GM18907 (cell line): ENCODE data around the gene ADCK1.
"Not testable (repeated sequence)": the region's sequence is repeated elsewhere in the genome, so short reads cannot be mapped to it uniquely, and the experiment has no call there.

Experiments used
- ATAC-seq: cut with Tn5 transposase; IDR thresholded peaks from one replicate; pipeline ENCODE4 v1.9.1; 2021; ENCODE audit warnings: mild to moderate bottlenecking, moderate library complexity; ENCODE audit not compliant: unreplicated experiment

Gene ADCK1

DNA sequence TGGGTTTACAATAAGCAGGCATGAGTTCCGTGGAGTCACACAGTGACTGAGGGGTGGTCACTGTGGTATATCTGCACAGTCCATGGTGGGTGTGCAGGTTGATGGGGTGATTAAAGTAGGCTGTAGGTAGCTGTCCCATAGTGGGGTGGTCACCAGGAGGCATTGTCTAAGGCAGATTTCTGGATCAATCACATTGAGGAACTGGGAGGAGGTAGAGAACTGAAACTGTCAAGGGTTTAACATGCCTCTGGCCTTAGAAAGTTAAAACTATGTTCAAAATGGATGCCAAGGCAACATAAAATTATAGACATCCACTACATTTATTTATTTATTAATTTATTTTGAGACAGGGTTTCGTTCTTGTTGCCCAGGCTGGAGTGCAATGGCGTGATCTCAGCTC, 8.3 kb downstream of the ADCK1 start:
- no peak for ATAC-seq

DNA sequence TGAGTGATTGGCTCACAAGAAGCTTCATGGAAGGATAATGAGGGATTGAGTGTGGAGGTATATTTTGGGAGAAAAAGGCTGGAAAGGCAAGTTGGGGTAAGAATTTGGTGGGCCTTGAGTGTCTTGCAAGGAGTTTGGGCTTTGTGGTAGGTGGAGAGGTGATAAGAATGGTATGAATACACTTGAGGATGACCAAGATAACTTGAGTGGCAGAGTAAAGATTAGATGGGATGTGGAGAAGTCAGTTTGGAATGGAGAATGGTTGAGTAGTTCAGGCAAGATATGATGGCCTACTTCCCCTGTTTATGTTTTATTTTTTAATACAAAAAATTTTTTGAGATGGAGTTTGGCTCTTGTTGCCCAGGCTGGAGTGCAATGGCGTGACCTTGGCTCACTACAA, 9.1 kb downstream of the ADCK1 start:
- ATAC-seq, result no peak

DNA sequence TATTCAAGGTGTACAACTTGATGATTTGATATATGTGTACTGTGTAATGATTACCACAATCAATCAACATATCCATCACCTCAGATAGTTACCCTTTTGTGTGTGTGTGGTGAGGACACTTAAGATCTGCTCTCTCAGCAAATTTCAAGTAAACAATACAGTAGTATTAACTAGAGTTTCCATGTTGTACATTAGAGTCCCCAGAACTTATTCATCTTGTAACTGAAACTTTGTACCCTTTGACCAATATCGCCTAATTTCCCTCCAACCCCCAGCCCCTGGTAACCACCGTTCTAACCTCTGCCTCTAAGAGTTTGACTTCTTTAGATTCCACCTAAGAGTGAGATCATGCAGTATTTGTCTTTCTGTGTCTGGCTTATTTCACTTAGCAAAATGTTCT, 12.1 kb downstream of the ADCK1 start:
- peak; percentile 89 for ATAC-seq

DNA sequence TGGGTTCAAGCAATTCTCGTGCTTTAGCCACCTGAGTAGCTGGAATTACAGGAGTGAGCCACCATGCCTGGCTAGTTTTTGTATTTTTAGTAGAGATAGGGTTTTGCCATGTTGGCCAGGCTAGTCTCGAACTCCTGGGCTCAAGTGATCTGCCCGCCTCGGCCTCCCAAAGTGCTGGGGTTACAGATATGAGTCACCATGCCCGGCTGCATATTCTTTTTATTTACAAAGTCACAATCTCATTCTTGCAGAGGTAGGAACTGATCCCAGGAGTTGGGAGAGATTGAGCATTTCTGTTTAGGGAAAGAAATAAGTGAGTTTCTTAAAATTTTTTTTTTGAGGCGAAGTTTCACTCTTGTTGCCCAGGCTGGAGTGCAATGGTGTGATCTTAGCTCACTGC, 12.8 kb downstream of the ADCK1 start:
- ATAC-seq, result not testable (repeated sequence)

DNA sequence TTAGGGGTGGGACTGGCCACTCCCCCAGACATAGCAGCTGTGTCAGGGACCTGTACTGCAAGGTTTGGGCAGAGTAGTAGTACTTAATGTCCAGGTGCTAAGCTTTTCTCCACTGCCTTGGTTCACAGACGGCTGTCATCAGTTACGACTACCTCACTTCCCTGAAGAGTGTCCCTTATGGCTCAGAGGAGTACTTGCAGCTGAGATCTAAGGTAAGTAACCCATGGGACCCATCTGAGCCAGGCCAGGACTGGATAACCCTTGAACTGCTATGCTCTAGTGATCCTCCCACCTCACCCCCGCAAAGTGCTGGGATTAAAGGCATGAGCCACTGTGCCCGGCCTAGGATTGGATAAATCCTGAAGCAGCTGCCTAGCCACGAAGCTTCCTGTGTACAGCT, 22.4 kb downstream of the ADCK1 start:
- ATAC-seq, result no peak

DNA sequence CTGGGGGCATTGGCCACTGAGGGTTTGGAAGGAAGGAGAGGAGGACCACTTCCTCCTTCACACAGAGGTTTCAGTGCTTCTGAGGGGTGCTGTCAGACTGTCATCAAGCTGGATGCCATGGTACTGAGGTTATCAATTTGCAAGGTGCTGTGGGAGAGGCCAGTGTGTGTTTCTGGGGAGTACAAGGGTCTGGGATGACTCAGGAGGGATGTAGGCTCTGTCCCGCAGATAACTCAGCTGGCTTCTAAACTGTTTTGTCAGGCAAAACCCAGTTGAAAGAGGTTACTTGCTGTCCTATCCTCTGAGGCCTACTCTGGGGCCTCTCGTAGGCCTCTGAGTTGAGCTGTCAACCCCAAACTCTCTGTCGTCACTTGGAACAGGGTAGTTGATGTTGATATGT, 22.8 kb downstream of the ADCK1 start:
- ATAC-seq, result no peak

DNA sequence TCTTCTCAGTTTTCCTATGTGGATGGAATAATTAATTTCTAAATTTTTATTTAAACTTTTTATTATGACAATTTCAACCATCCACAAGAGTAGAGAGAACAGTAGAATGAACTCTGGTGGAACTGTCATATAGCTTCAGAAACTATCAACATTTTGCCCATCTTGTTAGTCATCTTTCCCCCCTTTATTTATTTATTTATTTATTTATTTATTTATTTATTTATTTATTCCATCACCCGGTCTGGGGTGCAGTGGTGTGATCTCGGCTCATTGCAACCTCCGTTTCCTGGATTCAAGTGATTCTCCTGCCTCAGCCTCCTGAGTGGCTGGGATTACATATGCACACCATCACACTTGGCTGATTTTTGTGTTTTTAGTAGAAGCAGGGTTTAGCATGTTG, 23.5 kb downstream of the ADCK1 start:
- no peak for ATAC-seq

DNA sequence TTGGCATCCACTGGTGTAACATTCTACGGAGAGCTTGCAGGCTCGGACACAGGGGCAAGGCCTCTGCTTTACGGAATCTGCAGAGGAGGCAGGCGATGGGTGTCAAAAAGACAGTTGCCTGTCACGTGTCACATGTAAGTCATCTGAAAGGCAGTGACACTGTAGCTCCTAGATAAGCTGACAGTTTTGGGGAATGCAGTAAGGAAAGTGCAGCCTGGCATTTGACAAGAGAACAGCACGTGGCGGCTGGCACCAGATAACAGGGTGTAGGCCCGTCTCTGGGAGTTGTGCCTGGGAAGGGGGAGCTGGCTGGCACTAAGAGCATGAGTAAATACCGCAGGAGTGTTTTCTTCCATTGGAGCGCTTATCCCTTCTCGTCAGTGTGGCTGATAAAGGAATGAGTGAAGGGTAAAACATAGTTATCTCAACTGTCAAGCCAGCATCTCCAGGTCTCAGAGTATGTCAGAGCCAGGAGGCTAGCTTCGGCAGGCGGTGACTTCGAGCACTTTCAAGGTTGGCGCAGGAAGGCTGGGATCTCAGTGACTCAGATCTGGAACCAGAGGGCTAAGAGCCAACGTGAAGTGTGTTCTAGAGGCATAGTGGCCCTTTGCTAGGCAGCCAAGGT, 26.1 kb downstream of the ADCK1 start:
- no peak for ATAC-seq

DNA sequence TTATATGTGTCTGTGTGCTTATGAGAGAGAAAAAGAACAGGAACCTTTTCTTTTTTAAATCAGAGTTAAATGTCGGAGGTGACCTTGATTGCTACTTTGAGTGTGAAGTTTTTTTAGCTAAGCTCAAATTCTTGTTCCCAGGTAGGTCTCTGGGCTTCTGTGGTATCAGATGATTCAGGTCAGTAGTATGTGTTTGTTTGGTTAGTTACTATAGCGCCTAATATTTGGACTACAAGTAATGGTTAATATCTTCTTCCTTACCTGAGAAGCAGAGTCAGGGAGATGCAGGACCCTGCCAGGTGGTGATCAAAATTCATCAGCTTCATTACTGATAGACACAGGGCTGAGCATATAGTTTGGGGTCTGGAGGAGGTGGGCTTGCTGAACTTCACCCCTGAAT, 30.8 kb downstream of the ADCK1 start:
- ATAC-seq, result no peak

DNA sequence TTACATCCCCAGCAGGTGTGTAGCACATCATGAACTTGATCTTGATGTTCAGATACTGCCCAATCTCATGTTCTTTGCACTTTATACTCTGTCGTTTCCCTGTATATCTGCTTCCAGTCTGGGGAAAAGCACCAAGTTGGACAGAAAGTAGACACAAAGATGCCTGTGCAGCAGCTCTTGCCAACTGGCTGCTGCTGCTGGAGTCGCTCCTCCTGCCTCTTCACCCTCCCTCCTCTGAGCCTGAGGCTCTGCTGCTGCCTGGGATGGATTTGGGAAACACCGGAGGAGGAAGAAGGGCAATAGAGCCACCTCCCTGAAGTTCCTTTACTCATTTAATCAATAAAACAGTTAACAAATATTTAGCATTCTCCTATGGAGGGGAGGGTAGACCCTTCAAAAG, 32.4 kb downstream of the ADCK1 start:
- ATAC-seq, result no peak

DNA sequence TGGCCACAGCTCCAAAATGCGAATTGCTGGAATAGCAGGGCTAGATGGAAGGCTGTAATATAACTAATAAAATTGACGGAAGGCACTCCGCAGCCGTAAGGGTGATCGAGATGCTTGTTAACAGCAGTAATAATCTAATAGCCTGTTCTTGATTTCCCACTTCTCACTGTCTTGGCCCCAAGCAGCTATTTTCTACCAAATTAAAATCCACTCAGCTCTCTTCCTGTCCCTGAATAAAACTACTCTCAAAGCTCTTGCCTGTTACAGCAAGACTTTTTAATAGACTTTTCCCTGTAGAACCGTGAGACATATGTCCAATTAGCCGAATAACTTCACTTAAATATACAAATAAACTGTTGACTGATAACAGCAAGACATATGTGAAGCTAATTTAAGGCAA, 38.0 kb downstream of the ADCK1 start:
- ATAC-seq, result no peak

DNA sequence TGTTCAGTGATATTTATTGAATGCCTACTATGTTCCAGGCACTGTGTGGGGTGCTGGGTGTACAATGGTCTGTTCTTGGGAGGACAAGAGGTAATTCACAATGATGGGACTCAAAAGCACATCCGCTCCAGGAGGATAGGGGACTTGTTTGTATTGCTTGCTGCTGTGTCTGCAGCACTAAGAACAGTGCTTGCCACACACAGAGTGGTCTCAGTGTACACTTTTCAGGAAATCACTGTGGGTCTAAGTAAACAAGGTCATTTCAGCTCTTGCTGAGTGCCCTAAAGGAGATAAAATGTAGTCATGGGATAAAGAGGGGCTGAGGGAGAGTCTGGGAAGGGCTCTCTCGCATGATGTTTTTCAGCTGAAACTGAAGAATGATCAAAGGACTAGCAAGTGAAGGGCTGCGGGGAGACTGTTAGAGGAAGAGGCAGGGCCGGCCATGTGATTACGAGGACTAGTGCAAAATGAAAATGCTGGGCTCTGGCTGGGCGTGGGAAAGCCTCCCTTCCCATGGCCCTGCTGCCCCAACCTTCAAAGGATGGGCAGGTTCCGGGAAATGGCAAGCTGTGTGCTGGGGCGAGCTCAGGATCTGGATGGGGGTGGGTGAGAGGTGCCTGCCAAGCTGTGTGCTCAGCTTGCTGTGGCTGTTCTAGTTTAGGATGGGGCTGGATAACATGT, 39.1 kb downstream of the ADCK1 start:
- no peak for ATAC-seq

DNA sequence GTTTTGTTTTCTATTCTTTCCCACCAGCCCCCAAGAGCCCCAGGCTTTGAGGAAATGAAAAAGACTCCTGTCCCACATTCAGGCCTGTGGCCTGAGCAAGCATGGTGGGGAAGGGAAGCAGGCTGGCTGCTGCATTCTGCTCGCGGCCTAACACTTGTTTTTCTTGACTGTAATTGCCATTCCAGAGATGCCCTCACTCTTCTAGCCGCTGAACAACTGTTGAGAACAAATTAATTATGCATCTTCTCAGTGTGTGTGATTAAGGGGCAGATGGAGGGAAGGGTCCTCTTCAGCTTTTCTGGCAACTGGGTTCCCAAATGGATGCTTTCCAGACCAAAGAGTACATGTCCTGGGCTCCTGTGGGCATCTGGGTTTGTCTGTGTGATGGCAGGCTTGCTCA, 43.3 kb downstream of the ADCK1 start:
- ATAC-seq, result no peak

DNA sequence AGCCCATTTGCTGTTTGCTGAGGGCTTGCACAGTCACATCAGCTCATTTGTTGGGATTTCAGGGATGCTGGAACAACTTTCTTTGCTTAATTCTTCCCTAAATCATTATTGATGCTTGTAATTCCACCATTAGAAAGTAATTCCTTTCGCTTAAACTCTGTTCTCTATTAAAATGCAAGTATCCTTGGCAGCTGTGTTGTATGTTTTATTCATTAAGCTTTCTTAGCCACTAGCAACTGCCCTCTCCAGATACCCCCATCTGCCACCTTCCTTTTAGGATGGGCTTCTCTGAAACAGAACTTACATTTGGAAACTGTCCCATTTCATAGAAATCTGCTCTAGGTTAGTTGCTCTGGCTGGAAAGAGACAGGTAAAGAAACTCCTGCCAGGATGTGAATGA, 43.7 kb downstream of the ADCK1 start:
- no peak for ATAC-seq

DNA sequence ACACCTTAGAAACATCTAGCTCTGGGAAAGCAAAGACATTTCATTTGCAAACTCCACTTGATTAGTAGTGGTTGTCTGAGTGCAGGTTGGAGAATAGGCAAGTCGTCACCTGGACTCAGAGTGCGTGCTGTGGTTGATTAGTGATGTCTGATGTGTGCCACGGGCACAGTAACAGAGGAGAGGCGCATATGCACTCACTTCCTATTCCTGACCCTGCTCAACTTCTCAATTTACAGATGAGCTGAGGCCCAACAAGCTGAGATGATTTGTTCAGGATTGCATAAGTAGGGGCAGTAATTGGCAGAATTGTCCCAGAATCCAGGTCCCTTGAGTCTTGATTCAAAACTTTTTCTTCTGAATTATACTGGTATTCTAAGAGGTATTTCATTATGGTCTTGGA, 44.9 kb downstream of the ADCK1 start:
- ATAC-seq, result no peak

DNA sequence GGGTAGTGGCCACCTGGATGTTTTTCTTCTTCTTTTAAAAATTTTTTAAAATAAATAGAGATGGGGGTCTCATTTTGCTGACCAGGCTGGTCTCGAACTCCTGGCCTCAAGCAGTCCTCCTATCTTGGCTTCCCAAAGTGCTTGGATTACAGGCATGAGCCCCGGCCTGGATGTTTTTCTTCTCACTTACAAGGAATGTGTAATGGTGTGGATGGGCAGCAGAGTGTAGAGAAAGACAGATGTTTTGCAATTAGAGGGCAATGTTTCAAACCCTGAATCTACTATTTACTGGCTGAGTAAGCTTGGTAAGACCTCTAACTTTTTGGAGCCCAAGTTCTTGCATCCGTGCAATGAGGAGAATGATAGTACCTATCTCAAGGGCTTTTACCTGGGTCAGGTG, 48.1 kb downstream of the ADCK1 start:
- no peak for ATAC-seq

DNA sequence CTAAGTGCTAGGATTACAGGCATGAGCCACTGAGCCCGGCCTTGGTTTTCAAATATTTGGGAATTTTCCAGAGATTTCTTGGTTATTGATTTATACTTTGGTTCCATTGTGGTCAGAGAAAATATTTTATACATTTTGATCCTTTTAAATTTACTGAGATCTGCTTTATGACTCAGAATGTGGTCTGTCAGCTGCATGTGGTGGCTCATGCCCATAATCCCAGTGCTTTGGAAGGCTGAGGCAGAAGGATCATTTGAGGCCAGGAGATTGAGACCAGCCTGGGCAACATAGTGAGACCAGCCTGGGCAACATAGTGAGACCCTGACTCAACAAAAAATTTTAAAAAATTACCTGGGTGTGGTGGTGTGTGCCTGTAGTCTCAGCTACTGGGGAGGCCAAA, 49.8 kb downstream of the ADCK1 start:
- ATAC-seq, result no peak

DNA sequence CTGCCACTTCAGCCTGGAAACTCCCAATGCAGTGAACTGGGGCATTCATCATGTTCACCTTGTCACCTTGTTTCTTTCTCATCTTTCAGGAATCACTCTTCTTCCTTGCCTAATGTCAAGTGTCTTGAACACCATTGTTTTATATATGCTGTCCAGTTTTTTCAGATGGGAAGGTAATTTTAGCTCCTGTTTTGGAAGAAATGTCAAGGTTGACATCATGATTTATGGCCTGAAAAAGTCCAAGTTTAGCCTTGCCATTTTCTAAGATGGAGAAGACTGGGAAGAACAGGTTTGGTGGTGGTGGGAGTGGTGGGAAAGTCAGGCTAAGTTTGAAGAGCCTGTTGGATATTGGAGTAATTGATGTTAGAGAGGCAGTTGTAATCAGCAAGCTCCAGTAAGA, 54.0 kb downstream of the ADCK1 start:
- ATAC-seq, result no peak

DNA sequence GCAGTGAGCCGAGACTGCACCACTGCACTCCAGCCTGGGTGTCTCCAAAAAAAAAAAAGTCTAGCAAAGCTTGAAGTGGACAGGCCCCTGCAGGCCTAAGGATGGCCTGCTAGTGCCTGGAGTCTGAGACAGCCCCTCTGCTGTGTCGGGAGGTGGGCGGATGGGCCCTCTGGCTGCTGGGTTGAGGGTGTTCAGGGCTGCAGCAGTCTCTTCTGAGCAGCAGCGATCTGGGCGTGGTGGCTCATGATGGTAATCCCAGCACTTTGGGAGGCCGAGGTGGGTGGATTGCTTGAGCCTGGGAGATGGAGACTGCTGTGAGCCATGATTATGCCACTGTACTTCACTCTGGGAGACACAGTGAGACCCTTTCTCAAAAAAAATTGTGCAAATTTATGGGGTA, 57.0 kb downstream of the ADCK1 start:
- no peak for ATAC-seq

DNA sequence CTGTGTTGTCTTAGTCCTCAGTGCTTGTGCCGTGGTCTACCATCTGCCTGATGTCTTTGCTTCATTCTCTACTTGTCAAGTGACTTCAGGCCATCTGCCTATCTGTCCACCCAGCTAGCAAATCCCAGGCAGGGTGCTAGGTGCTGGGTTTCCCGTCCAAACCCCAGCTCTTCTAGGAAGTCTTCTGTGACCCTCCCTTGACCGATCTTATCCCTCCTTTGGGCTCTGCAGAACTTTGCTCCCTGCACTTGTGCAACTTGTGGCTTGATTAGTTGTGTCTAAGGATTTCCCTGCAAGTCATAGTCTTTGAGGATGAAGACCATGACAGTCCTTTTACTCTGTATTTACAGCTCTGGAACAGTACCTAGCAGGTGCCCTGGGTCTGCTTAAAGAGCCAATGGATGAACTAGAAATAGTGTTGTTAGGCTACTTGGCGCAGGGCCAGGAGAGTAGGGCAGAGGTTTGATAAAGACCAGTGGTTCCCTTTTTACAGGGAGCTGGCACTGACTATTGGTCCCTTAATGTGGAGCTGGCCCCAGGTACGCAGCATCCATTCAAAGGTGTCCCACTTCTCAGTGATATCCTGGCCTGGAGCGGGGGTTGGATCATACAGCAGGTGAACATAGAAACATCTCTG, 60.1 kb downstream of the ADCK1 start:
- ATAC-seq, result no peak

DNA sequence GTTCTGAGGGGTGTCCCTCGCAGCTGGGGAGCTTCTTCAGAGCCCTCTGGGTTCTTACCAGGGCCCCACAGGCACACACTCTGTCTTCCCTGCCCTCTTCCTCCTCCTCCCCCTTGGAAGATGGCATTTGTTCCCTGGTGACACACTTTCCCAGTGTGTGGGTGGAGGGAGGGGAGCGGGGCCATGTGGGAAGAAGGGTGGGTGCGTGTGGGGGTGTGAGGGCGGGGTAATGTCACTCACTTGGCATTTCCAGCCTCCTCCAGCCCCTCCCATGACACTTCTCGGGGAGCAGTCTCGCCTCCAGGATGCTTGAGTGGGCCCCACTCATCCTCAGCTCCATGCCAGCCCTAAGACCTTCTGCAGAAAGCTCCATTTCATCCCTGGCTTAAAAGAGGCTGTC, 61.3 kb downstream of the ADCK1 start:
- ATAC-seq, result no peak

DNA sequence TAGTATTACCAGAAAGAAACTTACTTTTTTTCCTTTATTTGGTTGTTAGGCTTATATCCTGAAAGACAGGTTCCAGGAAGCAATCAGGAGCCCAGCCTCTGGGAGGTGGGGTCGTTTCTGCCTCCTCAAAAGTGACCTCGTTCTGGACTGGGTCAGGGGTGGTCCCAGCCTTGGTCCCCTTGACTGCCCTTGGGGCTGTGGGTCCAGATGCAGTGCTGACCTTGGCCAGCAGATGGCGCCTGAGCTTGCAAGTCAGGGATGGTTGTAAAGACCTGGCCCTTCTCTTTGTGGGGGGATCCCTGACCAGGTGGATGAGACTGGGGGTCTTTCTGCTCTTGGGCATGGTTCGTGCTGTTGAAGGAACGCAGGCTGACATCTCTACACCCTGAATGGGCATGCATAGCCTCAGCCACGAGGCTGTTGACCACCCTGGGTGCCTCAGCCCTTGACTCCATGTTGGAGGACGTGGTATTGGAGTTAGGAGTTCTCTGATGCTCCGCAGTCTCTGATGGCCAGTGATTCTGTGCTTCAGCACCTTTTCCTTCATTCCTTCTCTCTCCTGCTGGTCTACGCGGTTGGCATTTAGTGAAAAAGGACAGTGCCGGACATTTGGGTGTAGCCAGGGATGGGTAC, 62.4 kb downstream of the ADCK1 start:
- ATAC-seq, result peak; percentile 67
